Mammary epithelial cell (primary cell): ENCODE data around the gene SSC5D.

Experiments
- CTCF ChIP-seq, 2 donors: IDR thresholded peaks in 1 of 2; conservative IDR thresholded peaks in 1 of 2; 2 replicates each; pipeline ENCODE4 v1.5.1; 2011 to 2012; ENCODE audit warnings: inconsistent platforms in 2 of 2, low read length in 2 of 2, mild to moderate bottlenecking in 2 of 2, control low read depth in 1 of 2, low read depth in 1 of 2; ENCODE audit not compliant: insufficient read depth in 1 of 2; ENCODE audit errors: extremely low read depth in 1 of 2
- EZH2 ChIP-seq: IDR thresholded peaks from 2 replicates; pipeline ENCODE4 v1.6.1; 2012; ENCODE audit warnings: low read length, inconsistent platforms, borderline replicate concordance

DNA sequence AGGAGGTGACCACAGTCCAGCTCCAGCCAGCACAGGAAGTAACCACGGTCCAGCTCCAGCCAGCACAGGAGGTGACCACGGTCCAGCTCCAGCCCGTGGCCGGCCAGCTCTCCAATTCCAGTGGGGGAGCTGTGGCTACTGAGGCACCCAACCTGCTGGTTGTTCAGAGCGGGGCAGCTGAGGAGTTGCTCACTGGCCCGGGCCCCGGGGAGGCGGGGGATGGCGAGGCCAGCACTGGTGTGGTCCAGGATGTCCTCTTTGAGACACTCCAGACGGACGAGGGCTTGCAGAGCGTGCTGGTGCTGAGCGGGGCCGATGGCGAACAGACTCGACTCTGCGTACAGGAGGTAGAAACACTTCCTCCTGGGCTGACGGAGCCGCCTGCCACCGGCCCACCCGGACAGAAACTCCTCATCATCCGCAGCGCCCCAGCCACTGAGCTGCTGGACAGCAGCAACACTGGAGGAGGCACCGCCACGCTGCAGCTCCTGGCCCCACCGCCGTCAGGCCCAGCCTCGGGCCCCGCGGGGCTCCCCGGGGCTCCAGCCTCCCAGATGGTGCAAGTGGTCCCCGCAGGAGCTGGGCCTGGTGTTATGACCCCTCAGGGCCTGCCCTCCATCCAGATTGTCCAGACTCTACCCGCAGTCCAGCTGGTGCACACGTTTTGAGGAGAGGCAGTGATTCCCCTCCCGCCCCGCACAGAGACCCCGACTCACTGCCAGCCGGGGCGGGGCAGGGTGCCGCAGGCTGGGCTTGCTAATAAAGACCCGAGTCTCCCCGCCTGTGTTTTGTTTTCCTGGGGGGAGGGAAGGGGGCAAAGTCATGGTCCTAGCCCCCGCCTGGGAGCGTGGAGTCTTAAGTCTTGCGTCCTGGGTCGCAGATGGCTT lies 4.3 kb upstream of the SSC5D start:
- TF ChIP-seq CTCF (conservative IDR thresholded peaks at IDR 0.05 in 1 of 2, IDR thresholded peaks at IDR 0.05 in 1 of 2; ENCODE audit: extremely low read depth in 1 of 2, insufficient read depth in 1 of 2, low read depth in 1 of 2, low read length in 2 of 2) (no peak), EZH2 (no peak)
